22Rv1 (cell line): ENCODE data around the gene ARHGEF10L.

Experiments
- H3K27ac ChIP-seq: fragments of 450-650 bp; 2 replicates; pipeline ENCODE4 v1.5.1; 2017
- CTCF ChIP-seq: fragments of 450-650 bp; IDR thresholded peaks from 2 replicates; pipeline ENCODE4 v1.5.1; 2017; ENCODE audit warnings: mild to moderate bottlenecking
- ZFX ChIP-seq: fragments of 450-650 bp; IDR thresholded peaks from 2 replicates; pipeline ENCODE4 v1.6.1; 2017; ENCODE audit warnings: antibody characterized with exemption, borderline replicate concordance

ARHGEF10L gene

GRCh38 chr1:17562375-17562774, 22.9 kb downstream of the ARHGEF10L start:
- no peak overlapping the region for H3K27ac ChIP-seq
- TF ChIP-seq CTCF: no peak
- TF ChIP-seq ZFX: no peak

GRCh38 chr1:17563494-17564281, 24.2 kb downstream of the ARHGEF10L start:
- H3K27ac ChIP-seq: no peak overlapping the region
- TF ChIP-seq CTCF (no peak), ZFX (no peak)

GRCh38 chr1:17564458-17565393, 25.2 kb downstream of the ARHGEF10L start:
- no peak for TF ChIP-seq ZFX
- no peak for TF ChIP-seq CTCF
- H3K27ac ChIP-seq: no peak overlapping the region

GRCh38 chr1:17565461-17566252, 26.2 kb downstream of the ARHGEF10L start:
- no peak overlapping the region for H3K27ac ChIP-seq
- TF ChIP-seq ZFX (no peak), CTCF (no peak)

GRCh38 chr1:17566417-17566816, 26.9 kb downstream of the ARHGEF10L start:
- TF ChIP-seq ZFX (no peak), CTCF (no peak)
- no peak overlapping the region for H3K27ac ChIP-seq

- H3K27ac ChIP-seq: no peak overlapping the region
- TF ChIP-seq ZFX (no peak), CTCF (no peak)
Measured at GRCh38 chr1:17566892-17567291, 27.4 kb downstream of the ARHGEF10L start.
